ENCODE measurements around the gene LHFPL6.

DNA sequence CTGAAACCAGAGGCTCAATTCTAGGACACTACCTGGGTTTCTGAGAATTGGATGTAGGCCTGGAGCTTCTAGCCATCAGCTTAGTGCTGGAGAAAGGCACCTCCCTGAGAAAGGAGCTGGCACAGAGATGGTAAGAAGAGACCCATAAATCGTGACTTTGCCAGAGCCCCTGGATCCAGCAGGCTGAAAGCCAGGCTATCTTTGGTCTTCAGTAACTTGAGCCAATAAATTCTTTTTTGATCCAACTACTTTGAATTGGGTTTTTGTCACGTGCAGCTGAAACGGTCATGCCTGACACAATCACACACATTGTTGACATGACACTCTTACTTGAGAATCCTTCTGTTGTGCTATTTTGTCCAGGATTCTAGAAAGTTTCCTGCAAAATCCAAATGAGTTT is 103.4 kb downstream of the LHFPL6 start:
- no peak for TF ChIP-seq POLR2AphosphoS5 (IDR thresholded peaks at IDR 0.05)
- TF ChIP-seq, protein P1, sequence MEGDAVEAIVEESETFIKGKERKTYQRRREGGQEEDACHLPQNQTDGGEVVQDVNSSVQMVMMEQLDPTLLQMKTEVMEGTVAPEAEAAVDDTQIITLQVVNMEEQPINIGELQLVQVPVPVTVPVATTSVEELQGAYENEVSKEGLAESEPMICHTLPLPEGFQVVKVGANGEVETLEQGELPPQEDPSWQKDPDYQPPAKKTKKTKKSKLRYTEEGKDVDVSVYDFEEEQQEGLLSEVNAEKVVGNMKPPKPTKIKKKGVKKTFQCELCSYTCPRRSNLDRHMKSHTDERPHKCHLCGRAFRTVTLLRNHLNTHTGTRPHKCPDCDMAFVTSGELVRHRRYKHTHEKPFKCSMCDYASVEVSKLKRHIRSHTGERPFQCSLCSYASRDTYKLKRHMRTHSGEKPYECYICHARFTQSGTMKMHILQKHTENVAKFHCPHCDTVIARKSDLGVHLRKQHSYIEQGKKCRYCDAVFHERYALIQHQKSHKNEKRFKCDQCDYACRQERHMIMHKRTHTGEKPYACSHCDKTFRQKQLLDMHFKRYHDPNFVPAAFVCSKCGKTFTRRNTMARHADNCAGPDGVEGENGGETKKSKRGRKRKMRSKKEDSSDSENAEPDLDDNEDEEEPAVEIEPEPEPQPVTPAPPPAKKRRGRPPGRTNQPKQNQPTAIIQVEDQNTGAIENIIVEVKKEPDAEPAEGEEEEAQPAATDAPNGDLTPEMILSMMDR (IDR thresholded peaks at IDR 0.05 in 8 of 11, conservative IDR thresholded peaks at IDR 0.05 in 3 of 11): no peak
